ENCODE results near the gene SGSH. TPM values are rescaled to one million over a fixed set of nuclear protein-coding genes. Genes with fewer than 3 reads are reported as not detected.

The SGSH gene
- total RNA-seq, 2 donors from 2014 or later: 40.4 to 42.5 TPM

DNA sequence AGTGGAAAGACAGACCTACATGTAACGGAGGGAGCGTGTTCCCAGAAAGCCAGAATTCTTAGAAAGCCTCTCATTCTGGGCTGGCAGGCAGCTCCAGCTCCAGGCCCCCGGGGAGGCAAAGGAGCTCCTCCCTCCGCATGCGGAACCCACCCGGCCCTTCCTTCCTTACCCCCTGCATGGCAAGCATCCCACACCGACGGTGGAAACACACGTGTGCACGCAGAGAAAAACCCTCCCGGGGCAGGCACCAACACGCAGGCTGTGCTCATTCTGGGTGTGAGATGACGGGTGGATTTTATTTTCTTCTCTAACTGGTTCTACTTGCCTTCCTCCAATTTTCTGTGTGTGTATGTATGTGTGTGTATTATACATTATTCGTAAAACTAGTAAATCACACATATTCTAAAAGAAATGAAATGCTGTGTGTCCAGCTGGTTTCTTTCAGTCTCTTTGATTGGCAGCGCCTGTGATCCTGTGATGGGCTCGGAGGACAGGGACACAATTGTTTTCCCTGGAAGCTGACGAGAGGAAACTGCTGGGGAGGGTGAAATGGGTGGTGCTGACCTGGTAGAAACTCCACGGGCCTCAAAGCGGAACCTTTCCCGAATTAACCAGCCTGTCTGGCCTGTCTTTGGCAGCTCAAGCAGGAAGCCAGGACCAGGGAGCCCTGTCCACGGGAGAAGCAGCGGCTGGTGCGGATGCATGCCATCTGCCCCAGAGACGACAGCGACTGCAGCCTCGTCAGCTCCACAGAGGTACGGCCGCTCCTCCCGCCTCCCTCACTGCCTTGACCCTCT lies 28.1 kb downstream of the SGSH start:
- H3K36me3 Mint-ChIP-seq (ENCODE audit: low read depth): no peaks in the 10 kb centered on the region
- DNase-seq: no peak
- H3K4me3 Mint-ChIP-seq: no peak overlapping the region
- no peaks in the 10 kb centered on the region for H3K9me3 Mint-ChIP-seq
- Histone ChIP-seq H3K9ac (ENCODE audit: extremely low read depth, low read length, poor library complexity, severe bottlenecking) (no peak overlapping the region), H3K4me3 (ENCODE audit: low read length) (no peak overlapping the region), H3K27ac (ENCODE audit: low read depth, low read length) (peak overlapping the region; percentile 49), H3K36me3 (ENCODE audit: control insufficient read depth, insufficient read depth, low read length) (no peaks in the 10 kb centered on the region), H3K9me3 (ENCODE audit: control insufficient read depth, low read length) (no peaks in the 10 kb centered on the region), H3K27me3 (ENCODE audit: control insufficient read depth, insufficient read depth, low read length, poor library complexity, severe bottlenecking) (no peaks in the 10 kb centered on the region), H3K4me1 (ENCODE audit: control insufficient read depth, insufficient read depth, low read length) (no peaks in the 10 kb centered on the region)
- TF ChIP-seq, protein P1, sequence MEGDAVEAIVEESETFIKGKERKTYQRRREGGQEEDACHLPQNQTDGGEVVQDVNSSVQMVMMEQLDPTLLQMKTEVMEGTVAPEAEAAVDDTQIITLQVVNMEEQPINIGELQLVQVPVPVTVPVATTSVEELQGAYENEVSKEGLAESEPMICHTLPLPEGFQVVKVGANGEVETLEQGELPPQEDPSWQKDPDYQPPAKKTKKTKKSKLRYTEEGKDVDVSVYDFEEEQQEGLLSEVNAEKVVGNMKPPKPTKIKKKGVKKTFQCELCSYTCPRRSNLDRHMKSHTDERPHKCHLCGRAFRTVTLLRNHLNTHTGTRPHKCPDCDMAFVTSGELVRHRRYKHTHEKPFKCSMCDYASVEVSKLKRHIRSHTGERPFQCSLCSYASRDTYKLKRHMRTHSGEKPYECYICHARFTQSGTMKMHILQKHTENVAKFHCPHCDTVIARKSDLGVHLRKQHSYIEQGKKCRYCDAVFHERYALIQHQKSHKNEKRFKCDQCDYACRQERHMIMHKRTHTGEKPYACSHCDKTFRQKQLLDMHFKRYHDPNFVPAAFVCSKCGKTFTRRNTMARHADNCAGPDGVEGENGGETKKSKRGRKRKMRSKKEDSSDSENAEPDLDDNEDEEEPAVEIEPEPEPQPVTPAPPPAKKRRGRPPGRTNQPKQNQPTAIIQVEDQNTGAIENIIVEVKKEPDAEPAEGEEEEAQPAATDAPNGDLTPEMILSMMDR (conservative IDR thresholded peaks at IDR 0.05): no peak
- H3K27ac Mint-ChIP-seq: no peak overlapping the region
- H3K4me1 Mint-ChIP-seq: peaks cover under 1% of the 10 kb centered on the region
- H3K27me3 Mint-ChIP-seq (ENCODE audit: insufficient read depth): no peaks in the 10 kb centered on the region
- WGBS, 2 experiments (ENCODE audit: insufficient coverage in 1 of 2, insufficient read length in 1 of 2): 80 to 87% methylated on average over 10 to 28 of the region's 29 CpGs

DNA sequence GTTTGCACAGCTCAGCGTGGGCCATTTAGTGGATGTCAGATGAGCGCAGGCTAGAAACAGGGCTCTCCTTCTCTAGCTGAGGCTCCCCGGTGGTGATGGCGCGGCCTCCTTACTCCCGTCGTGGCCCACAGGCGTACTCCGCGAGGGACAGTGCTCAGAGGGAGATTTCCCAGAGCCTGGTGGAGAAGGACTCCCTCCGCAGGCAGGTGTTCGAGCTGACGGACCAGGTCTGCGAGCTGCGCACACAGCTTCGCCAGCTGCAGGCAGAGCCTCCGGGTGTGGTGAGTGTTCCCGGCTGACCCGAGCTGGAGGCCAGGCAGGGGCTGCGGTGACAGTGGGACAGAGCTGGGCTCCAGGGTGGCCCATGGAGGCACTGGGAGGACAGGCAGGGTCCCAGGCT lies 28.9 kb downstream of the SGSH start:
- Histone ChIP-seq H3K27me3 (ENCODE audit: control insufficient read depth, insufficient read depth, low read length, poor library complexity, severe bottlenecking) (no peaks in the 10 kb centered on the region), H3K9ac (ENCODE audit: extremely low read depth, low read length, poor library complexity, severe bottlenecking) (no peak overlapping the region), H3K27ac (ENCODE audit: low read depth, low read length) (no peak overlapping the region), H3K9me3 (ENCODE audit: control insufficient read depth, low read length) (no peaks in the 10 kb centered on the region), H3K4me3 (ENCODE audit: low read length) (no peak overlapping the region), H3K36me3 (ENCODE audit: control insufficient read depth, insufficient read depth, low read length) (no peaks in the 10 kb centered on the region), H3K4me1 (ENCODE audit: control insufficient read depth, insufficient read depth, low read length) (no peaks in the 10 kb centered on the region)
- no peaks in the 10 kb centered on the region for H3K27me3 Mint-ChIP-seq (ENCODE audit: insufficient read depth)
- peaks cover 2% of the 10 kb centered on the region for H3K4me1 Mint-ChIP-seq
- H3K4me3 Mint-ChIP-seq: no peak overlapping the region
- peak; percentile 82 for DNase-seq
- TF ChIP-seq, protein P1 (conservative IDR thresholded peaks at IDR 0.05): peak; percentile 54
- H3K9me3 Mint-ChIP-seq: no peaks in the 10 kb centered on the region
- WGBS, 2 experiments (ENCODE audit: insufficient coverage in 1 of 2, insufficient read length in 1 of 2): 86 to 92% methylated on average over 13 to 20 of the region's 20 CpGs
- H3K27ac Mint-ChIP-seq: no peak overlapping the region
- H3K36me3 Mint-ChIP-seq (ENCODE audit: low read depth): no peaks in the 10 kb centered on the region

DNA sequence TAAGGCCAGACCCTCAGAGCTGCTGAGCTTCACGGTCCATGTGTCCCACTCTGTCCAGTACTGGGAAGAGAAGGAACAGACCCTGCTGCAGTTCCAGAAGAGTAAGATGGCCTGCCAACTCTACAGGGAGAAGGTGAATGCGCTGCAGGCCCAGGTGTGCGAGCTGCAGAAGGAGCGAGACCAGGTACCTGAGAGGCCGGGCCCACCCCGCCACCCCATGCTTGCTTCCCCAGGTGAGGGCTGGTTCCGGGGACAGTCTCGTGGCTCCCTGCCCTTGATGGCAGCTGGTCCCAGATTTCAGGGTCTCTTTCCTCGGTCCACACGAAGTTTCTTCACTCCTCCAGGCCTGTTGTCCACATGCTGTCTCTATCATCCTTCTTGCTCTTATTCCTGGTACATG lies 29.4 kb downstream of the SGSH start:
- no peak for DNase-seq
- Histone ChIP-seq H3K4me1 (ENCODE audit: control insufficient read depth, insufficient read depth, low read length) (no peaks in the 10 kb centered on the region), H3K36me3 (ENCODE audit: control insufficient read depth, insufficient read depth, low read length) (no peaks in the 10 kb centered on the region), H3K27me3 (ENCODE audit: control insufficient read depth, insufficient read depth, low read length, poor library complexity, severe bottlenecking) (no peaks in the 10 kb centered on the region), H3K9ac (ENCODE audit: extremely low read depth, low read length, poor library complexity, severe bottlenecking) (no peak overlapping the region), H3K9me3 (ENCODE audit: control insufficient read depth, low read length) (no peaks in the 10 kb centered on the region), H3K4me3 (ENCODE audit: low read length) (no peak overlapping the region), H3K27ac (ENCODE audit: low read depth, low read length) (no peak overlapping the region)
- H3K4me3 Mint-ChIP-seq: no peak overlapping the region
- no peaks in the 10 kb centered on the region for H3K27me3 Mint-ChIP-seq (ENCODE audit: insufficient read depth)
- peaks cover 2% of the 10 kb centered on the region for H3K4me1 Mint-ChIP-seq
- TF ChIP-seq, protein P1 (conservative IDR thresholded peaks at IDR 0.05): no peak
- 88 to 96% methylated on average over 3 to 10 of the region's 10 CpGs for WGBS, 2 experiments (ENCODE audit: insufficient coverage in 1 of 2, insufficient read length in 1 of 2)
- H3K27ac Mint-ChIP-seq: no peak overlapping the region
- H3K36me3 Mint-ChIP-seq (ENCODE audit: low read depth): no peaks in the 10 kb centered on the region
- H3K9me3 Mint-ChIP-seq: no peaks in the 10 kb centered on the region
